GM18508 (cell line): ENCODE data around the gene CHRND.

ENCODE experiments used
- ATAC-seq: cut with Tn5 transposase; IDR thresholded peaks from one replicate; pipeline ENCODE4 v1.9.1; 2021; ENCODE audit warnings: moderate number of reproducible peaks; ENCODE audit not compliant: insufficient read depth, unreplicated experiment

Gene CHRND

GRCh38 chr2:232541195-232541960, 15.4 kb downstream of the CHRND start:
- no peak for ATAC-seq

- no peak for ATAC-seq
Observed at GRCh38 chr2:232541961-232542714, 16.2 kb downstream of the CHRND start.

- ATAC-seq: no peak
Observed at GRCh38 chr2:232542715-232543467, 16.9 kb downstream of the CHRND start.

- no peak for ATAC-seq
Observed at GRCh38 chr2:232543491-232543890, 17.5 kb downstream of the CHRND start.

- no peak for ATAC-seq
Observed at GRCh38 chr2:232543928-232544631, 18.1 kb downstream of the CHRND start.

GRCh38 chr2:232544674-232545073, 18.7 kb downstream of the CHRND start:
- ATAC-seq: no peak

- no peak for ATAC-seq
Observed at GRCh38 chr2:232545511-232546375, 19.8 kb downstream of the CHRND start.

- ATAC-seq: no peak
Observed at GRCh38 chr2:232547991-232548390, 22.0 kb downstream of the CHRND start.

- ATAC-seq: no peak
Observed at GRCh38 chr2:232549655-232550353, 23.8 kb downstream of the CHRND start.

- ATAC-seq: peak; percentile 74
Observed at GRCh38 chr2:232550354-232551249, 24.6 kb downstream of the CHRND start, which contains the start of the genes EIF4E2 and TIGD1. TSS of gene EIF4E2 (plus strand) at chr2:232550689. CDS start at chr2:232550725, 36 bp downstream. TSS of gene TIGD1 (minus strand) at chr2:232550557. CDS start at chr2:232549882, 675 bp downstream.

- ATAC-seq: no peak
Observed at GRCh38 chr2:232551250-232551638, 25.3 kb downstream of the CHRND start.

- ATAC-seq: no peak
Observed at GRCh38 chr2:232551776-232552175, 25.8 kb downstream of the CHRND start.

- no peak for ATAC-seq
Observed at GRCh38 chr2:232556426-232556825, 30.5 kb downstream of the CHRND start.

GRCh38 chr2:232562515-232563151, 36.7 kb downstream of the CHRND start:
- ATAC-seq: no peak

GRCh38 chr2:232563580-232563979, 37.6 kb downstream of the CHRND start:
- no peak for ATAC-seq

GRCh38 chr2:232567721-232568120, 41.8 kb downstream of the CHRND start:
- no peak for ATAC-seq

GRCh38 chr2:232568161-232568560, 42.2 kb downstream of the CHRND start:
- no peak for ATAC-seq
